Activated CD4-positive, alpha-beta T cell treated with anti-CD3 and anti-CD28 coated beads for 36 hours (primary cell): ENCODE data around the gene MAPK1IP1L. TPM values are rescaled to one million over a fixed set of nuclear protein-coding genes. Genes with fewer than 3 reads are reported as not detected.

Experiments
- ATAC-seq: fragments of 200-7000 bp; cut with Tn5 transposase; one replicate; pipeline ENCODE4 v1.10.0; 2021; ENCODE audit warnings: mild to moderate bottlenecking, moderate library complexity
- CTCF ChIA-PET: fragments of 350-600 bp; sonication (Branson Sonifier 250); formaldehyde crosslinking; loops from one replicate; lab custom pipeline; 2021; ENCODE audit warnings: antibody characterized with exemption; lab: Charles Lee
- POLR2A ChIA-PET: fragments of 350-600 bp; sonication (Branson Sonifier 250); formaldehyde crosslinking; loops from one replicate; lab custom pipeline; 2021; ENCODE audit warnings: antibody characterized with exemption, inconsistent platforms; lab: Charles Lee
- DNase-seq: peaks from one replicate; pipeline ENCODE4 v3.0.0-alpha.2; 2020
- H3K27ac Mint-ChIP-seq: one replicate; pipeline ENCODE4 v1.8.0; 2021; ENCODE audit warnings: mixed read lengths
- H3K27me3 Mint-ChIP-seq: one replicate; pipeline ENCODE4 v1.8.0; 2021; ENCODE audit warnings: mixed read lengths
- H3K36me3 Mint-ChIP-seq: one replicate; pipeline ENCODE4 v1.8.0; 2021; ENCODE audit warnings: low read depth, mixed read lengths
- H3K4me1 Mint-ChIP-seq: one replicate; pipeline ENCODE4 v1.8.0; 2021; ENCODE audit warnings: mixed read lengths
- H3K4me3 Mint-ChIP-seq: one replicate; pipeline ENCODE4 v1.8.0; 2021; ENCODE audit warnings: mild to moderate bottlenecking, moderate library complexity, mixed read lengths
- H3K9me3 Mint-ChIP-seq: one replicate; pipeline ENCODE4 v1.8.0; 2021; ENCODE audit warnings: low read depth, mixed read lengths
- intact Hi-C, 2 experiments: fragments of 100-400 bp; cut with DNase I in 1 of 2; cut with micrococcal nuclease in 1 of 2; formaldehyde crosslinking; loops; one replicate each; pipeline versions ENCODE4 v1.14.2 to v1.15.1; 2022 to 2024; cut with DNase I, micrococcal nuclease
- total RNA-seq, 2 experiments: library from RNA; stranded (reverse); gene quantifications; one replicate each; pipeline ENCODE4 v1.2.3, GENCODE V29; 2021

MAPK1IP1L gene
- total RNA-seq, 2 experiments from 2014 or later: 98.6 to 180 TPM

DNA sequence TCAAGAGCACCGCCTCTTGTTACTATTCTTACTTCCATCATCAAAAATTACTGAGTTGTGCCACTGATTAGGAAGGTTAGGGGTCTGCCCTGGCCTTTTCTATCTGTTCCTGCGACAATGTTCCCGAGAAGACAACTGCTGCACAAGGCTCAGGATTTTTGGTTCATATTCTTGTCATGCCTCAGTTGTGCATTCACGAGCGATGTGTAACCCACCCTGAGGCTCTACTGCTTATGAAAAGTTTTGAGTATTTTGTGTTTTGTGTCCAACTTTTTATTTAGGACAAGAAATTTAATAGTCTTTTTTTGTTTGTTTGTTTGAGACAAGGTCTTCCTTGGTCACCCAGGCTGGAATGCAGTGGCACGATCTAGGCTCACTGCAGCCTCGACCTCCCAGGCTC is 54.5 kb downstream of the MAPK1IP1L start:
- Mint-ChIP-seq H3K9me3 (peaks cover 2% of the 10 kb centered on the region), H3K4me1 (peaks cover 42% of the 10 kb centered on the region), H3K4me3 (no peak overlapping the region), H3K27ac (no peak overlapping the region), H3K27me3 (no peaks in the 10 kb centered on the region), H3K36me3 (no peaks in the 10 kb centered on the region)
- ChIA-PET POLR2A (no interaction called here), CTCF (interaction anchor here (0.7 kb wide), 1 partner anchor 51 kb away, joined by 3 read pairs; no protein-coding TSS in a partner anchor)
- intact Hi-C loops: no loop called here
- DNase-seq: no peak
- ATAC-seq: no peak

DNA sequence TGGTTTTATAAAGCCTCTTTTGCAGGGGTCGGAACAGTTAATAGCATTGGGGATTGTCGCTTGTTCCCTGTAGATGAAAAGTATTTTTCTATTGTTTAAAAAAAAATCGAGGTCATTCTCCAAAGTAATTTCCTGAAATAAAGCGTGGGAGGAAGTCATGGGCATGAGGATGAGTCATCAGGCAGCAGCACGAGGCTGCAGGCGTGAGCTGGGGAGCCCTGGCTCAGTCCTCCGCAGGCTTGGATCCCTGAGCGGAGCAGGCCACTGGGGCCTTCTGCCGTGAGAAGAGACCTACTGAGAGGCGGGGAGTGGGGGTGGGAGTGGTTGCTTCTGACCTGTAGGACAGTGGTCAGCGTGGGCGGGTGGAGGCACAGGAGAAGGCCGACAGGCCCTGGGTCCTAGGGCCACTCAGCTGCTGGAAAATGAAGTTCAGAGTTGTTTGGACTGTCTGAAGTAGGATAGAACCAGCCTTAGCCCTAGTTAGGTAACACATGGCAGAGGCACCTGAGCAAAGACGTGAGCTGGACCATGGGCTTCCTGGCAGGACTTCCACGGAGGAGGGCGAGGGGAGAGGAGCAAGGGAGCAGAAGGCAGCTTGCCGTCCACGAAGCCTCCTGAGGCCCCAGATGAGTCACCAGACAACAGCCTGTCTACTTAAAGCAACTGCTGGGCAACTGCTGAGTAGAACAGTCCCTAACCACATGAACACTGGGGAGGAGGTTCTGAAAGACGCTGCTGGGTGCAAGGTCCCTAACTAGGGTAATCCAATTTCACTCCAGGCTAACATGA is 56.5 kb downstream of the MAPK1IP1L start:
- intact Hi-C loops: no loop called here
- CTCF ChIA-PET: interaction anchor here (0.6 to 1.9 kb wide), 5 partner anchors 9 to 772 kb away, joined by 3 to 6 read pairs (median 3); partner anchors contain the start of genes SOCS4 and WDHD1
- peak; percentile 59 for DNase-seq
- peaks cover 32% of the 10 kb centered on the region for H3K4me1 Mint-ChIP-seq
- peak; percentile 94 for ATAC-seq
- peak overlapping the region; percentile 19 for H3K4me3 Mint-ChIP-seq
- H3K9me3 Mint-ChIP-seq: peaks cover 2% of the 10 kb centered on the region
- peak overlapping the region; percentile 73 for H3K27ac Mint-ChIP-seq
- no peaks in the 10 kb centered on the region for H3K36me3 Mint-ChIP-seq
- POLR2A ChIA-PET: interaction anchor here (0.6 kb wide), 1 partner anchor 10 kb away, joined by 5 read pairs; no protein-coding TSS in a partner anchor
- no peaks in the 10 kb centered on the region for H3K27me3 Mint-ChIP-seq

DNA sequence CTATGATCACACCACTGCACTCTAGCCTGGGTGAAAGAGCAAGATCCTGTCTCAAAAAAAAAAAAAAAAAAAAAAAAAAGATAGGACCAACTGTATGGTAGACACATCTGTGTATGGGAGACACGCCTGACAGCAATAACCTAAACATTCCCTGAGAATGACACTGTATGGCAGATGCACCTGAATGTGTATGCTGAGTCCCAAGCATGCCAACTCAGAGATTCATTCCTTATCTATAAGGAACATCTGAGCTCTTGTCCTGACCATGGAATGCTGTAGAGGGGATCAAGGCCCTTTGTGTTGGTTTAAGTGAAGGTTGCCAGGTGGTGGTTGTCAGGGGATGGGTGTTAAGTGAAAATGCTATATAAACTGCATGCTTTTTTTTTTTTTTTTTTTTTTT is 58.4 kb downstream of the MAPK1IP1L start:
- H3K27me3 Mint-ChIP-seq: no peaks in the 10 kb centered on the region
- no peak overlapping the region for H3K4me3 Mint-ChIP-seq
- ChIA-PET CTCF (interaction anchor here (0.6 kb wide), 1 partner anchor 12 kb away, joined by 3 read pairs; no protein-coding TSS in a partner anchor), POLR2A (interaction anchor here (0.6 kb wide), 1 partner anchor 38 kb away, joined by 3 read pairs; no protein-coding TSS in a partner anchor)
- intact Hi-C loops: no loop called here
- H3K9me3 Mint-ChIP-seq: no peaks in the 10 kb centered on the region
- DNase-seq: no peak
- H3K36me3 Mint-ChIP-seq: no peaks in the 10 kb centered on the region
- peaks cover 16% of the 10 kb centered on the region for H3K4me1 Mint-ChIP-seq
- no peak for ATAC-seq
- no peak overlapping the region for H3K27ac Mint-ChIP-seq

DNA sequence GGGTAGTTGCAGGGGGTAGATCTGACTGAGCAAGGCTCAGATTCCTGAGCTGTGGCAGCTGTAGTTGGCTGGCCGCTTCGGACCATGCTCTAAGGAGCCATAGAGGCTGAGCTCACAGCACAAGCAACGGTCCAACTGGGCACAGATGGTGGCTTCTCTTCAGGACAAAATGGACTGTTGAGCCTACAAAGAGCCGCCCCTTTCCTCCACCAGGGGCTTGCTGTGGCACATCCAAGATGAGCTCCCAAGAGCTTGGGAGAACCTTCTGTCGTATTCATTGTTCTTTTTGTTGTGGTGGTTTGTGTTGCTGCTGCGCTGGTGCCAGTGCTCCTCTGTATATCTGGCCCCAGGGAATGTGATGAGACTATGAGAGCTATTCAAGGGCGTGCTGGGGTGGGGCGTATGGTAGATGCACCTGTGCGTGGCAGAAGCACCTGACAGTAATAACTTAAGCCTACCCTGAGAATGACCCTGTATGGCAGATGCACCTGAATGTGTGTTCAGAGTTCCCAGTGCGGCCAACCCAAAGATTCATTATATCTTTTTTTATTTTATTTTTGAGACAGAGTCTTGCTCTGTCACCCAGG is 59.8 kb downstream of the MAPK1IP1L start:
- CTCF ChIA-PET: interaction anchor here (0.6 kb wide), 1 partner anchor 32 kb away, joined by 3 read pairs; no protein-coding TSS in a partner anchor
- H3K4me3 Mint-ChIP-seq: no peak overlapping the region
- POLR2A ChIA-PET: no interaction called here
- H3K27ac Mint-ChIP-seq: no peak overlapping the region
- H3K9me3 Mint-ChIP-seq: no peaks in the 10 kb centered on the region
- DNase-seq (no peak), ATAC-seq (no peak)
- no peaks in the 10 kb centered on the region for H3K36me3 Mint-ChIP-seq
- intact Hi-C loops: no loop called here
- H3K4me1 Mint-ChIP-seq: peaks cover 16% of the 10 kb centered on the region
- no peaks in the 10 kb centered on the region for H3K27me3 Mint-ChIP-seq

DNA sequence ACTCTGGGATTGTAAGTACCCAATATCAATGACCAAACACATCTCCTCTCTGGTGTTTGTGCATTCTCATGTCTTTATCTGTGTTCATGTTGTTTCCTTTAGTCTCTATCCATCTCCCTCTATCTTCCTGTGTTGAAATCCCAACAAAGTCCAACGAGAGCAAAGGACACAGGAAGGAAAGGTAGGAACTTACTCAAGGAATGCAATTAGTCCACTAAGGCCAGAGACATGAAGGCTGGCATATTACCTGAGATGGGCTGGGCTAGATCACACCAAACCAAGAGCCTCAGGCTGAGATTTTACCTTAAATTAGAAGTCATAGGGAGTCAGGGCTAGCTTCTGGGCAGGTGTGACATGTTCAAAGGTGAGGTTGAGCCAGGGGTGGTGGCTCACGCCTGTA is 63.3 kb downstream of the MAPK1IP1L start:
- H3K4me3 Mint-ChIP-seq: no peak overlapping the region
- H3K27me3 Mint-ChIP-seq: no peaks in the 10 kb centered on the region
- no peaks in the 10 kb centered on the region for H3K9me3 Mint-ChIP-seq
- no peak overlapping the region for H3K27ac Mint-ChIP-seq
- ATAC-seq (no peak), DNase-seq (no peak)
- no peaks in the 10 kb centered on the region for H3K36me3 Mint-ChIP-seq
- ChIA-PET CTCF (interaction anchor here (0.7 kb wide), 1 partner anchor 430 kb away, joined by 3 read pairs; no protein-coding TSS in a partner anchor), POLR2A (interaction anchor here (0.8 kb wide), 1 partner anchor 521 kb away, joined by 3 read pairs; no protein-coding TSS in a partner anchor)
- intact Hi-C loops: no loop called here
- no peaks in the 10 kb centered on the region for H3K4me1 Mint-ChIP-seq

DNA sequence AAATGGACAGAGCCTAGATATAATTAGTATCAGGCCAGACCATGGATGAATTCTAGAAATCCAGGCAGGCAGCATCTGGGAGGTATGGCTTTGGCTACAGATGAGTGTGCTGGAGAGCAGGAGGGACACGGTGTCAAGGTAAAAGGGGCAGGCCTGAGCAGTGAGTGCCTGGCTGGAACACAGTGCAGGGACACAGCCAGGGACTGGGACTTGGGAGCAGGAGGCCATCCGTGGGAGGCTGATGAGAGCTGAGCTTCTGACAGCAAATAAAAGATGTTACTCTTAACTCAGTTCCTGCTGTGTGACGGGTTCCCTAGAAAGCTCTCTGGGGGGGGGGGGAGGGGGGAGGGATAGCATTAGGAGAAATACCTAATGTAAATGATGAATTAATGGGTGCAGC is 64.0 kb downstream of the MAPK1IP1L start:
- no peak for ATAC-seq
- Mint-ChIP-seq H3K36me3 (no peaks in the 10 kb centered on the region), H3K9me3 (no peaks in the 10 kb centered on the region), H3K27me3 (no peaks in the 10 kb centered on the region), H3K4me3 (no peak overlapping the region), H3K4me1 (no peaks in the 10 kb centered on the region), H3K27ac (no peak overlapping the region)
- DNase-seq: no peak
- intact Hi-C loops: no loop called here
- ChIA-PET CTCF (no interaction called here), POLR2A (interaction anchor here (0.6 kb wide), 1 partner anchor 115 kb away, joined by 3 read pairs; no protein-coding TSS in a partner anchor)

DNA sequence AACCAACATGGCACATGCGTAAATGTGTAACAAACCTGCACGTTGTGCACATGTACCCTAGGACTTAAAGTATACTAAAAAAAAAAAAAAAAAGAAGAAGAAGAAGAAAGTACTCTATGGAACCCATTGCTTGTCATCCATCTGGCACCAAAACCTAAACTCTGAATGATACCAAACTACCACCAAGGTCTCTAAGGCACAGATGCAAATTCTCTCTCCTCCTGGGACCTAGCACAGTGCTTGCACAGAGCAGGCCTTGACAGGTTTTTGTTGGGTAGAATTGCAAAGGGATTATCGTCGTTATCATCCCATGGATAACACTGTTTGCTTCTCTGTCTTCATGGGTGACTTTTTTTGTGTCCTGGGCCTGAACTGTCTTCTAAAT is 64.4 kb downstream of the MAPK1IP1L start:
- Mint-ChIP-seq H3K4me3 (no peak overlapping the region), H3K9me3 (no peaks in the 10 kb centered on the region), H3K4me1 (no peaks in the 10 kb centered on the region), H3K27me3 (no peaks in the 10 kb centered on the region), H3K36me3 (no peaks in the 10 kb centered on the region), H3K27ac (no peak overlapping the region)
- DNase-seq (no peak), ATAC-seq (no peak)
- intact Hi-C loops: no loop called here
- ChIA-PET POLR2A (interaction anchor here (0.6 kb wide), 1 partner anchor 115 kb away, joined by 3 read pairs; no protein-coding TSS in a partner anchor), CTCF (no interaction called here)

DNA sequence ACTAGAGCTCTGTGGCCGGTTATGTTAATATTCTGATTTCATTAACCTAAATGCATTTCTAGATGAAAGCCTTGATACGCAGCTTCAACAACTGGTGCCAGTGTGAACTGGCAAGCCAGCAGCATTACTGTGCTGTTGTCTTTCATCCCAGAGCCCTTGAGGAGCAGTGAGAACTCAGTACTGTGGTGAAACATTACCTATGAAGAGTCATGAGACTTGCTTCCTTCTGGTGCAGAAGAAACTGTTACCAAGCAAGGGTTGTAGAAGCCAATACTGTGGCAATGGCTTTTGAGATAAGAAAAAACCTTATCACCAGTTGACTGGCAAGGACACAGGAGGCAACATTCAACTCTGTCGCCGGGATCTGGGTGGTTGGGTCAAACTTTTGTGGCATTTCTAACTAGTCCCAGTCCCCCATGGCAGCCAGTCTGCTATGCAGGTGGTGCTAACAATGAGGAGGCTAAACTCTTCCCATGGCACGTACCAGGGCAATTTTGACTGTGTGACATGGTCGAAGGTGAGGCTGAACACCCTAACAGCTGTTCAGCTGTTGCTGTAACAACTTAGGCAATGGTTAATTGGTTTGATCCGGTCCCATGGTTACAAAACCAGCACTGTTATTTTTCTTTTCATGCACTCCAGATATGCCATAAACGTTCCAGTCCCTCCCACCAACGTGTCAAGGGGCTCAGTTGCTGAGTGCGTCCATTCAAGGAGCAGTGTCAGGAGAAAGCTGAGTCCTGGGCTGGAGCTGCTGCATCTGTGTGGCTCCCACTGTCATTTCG is 65.0 kb downstream of the MAPK1IP1L start:
- no peak overlapping the region for H3K27ac Mint-ChIP-seq
- intact Hi-C loops: no loop called here
- no peaks in the 10 kb centered on the region for H3K27me3 Mint-ChIP-seq
- no peaks in the 10 kb centered on the region for H3K36me3 Mint-ChIP-seq
- ATAC-seq (no peak), DNase-seq (no peak)
- CTCF ChIA-PET: interaction anchor here (0.6 to 1.2 kb wide), 3 partner anchors 14 to 125 kb away, joined by 3 to 5 read pairs (median 4); no protein-coding TSS in a partner anchor
- no peaks in the 10 kb centered on the region for H3K4me1 Mint-ChIP-seq
- H3K4me3 Mint-ChIP-seq: no peak overlapping the region
- POLR2A ChIA-PET: interaction anchor here (0.6 kb wide), 1 partner anchor 116 kb away, joined by 3 read pairs; no protein-coding TSS in a partner anchor
- no peaks in the 10 kb centered on the region for H3K9me3 Mint-ChIP-seq

DNA sequence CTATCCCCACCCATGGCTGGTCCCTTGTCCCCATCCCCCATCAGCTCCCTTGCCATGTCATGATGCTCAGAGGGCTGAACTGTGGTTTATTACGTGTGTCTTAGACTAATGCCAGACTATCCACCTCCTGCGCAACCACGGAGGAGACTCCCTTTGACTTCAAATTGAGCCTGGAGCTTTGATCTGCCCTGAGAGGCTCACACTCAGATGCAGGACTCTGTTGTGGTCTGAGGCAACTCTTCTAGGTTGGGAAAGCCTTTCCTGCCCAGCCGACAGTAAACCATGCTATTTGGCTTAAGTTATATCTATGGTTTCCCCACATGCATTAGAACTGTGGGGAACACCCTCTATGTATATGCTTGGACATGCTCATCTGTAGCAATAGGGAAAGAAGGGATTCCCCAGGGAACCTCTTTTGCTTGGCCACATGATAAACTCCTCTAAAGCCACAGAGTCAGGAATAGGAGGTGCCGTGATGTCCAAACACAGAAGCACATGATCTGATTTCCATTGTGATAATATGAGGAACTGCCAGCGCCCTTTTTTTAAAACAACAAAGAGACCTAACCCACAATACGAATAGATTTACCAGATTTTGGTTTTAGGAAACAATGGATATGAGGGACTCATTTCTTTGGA is 66.5 kb downstream of the MAPK1IP1L start:
- Mint-ChIP-seq H3K4me3 (no peak overlapping the region), H3K27ac (no peak overlapping the region), H3K4me1 (no peaks in the 10 kb centered on the region), H3K36me3 (no peaks in the 10 kb centered on the region), H3K27me3 (no peaks in the 10 kb centered on the region), H3K9me3 (no peaks in the 10 kb centered on the region)
- no peak for DNase-seq
- ChIA-PET POLR2A (no interaction called here), CTCF (interaction anchor here (0.7 to 1.1 kb wide), 5 partner anchors 10 to 537 kb away, joined by 3 to 4 read pairs (median 3); no protein-coding TSS in a partner anchor)
- no peak for ATAC-seq
- intact Hi-C loops: no loop called here

DNA sequence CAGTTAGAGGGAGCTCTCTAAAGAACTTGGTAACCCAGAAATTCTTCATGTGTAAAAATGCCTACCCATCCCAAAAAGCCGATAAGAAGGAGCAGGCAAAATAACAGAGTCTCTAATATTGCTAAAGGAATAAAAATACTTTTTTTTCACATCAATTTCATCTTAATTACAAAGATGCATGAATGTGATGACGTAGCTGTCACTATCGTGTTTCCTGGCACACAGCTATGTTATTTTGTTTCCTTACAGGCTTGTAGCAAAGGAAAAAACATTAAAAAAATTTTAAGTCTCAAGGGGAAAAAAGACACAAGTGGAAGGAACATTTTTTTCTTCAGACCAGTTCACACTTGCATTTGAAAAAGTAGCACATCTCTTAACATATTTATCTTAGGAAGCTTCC is 67.3 kb downstream of the MAPK1IP1L start:
- no peaks in the 10 kb centered on the region for H3K36me3 Mint-ChIP-seq
- no peaks in the 10 kb centered on the region for H3K9me3 Mint-ChIP-seq
- ChIA-PET CTCF (interaction anchor here (0.7 to 1.2 kb wide), 4 partner anchors 16 to 537 kb away, joined by 3 to 5 read pairs (median 4); no protein-coding TSS in a partner anchor), POLR2A (no interaction called here)
- intact Hi-C loops: no loop called here
- DNase-seq (no peak), ATAC-seq (no peak)
- no peak overlapping the region for H3K27ac Mint-ChIP-seq
- H3K27me3 Mint-ChIP-seq: no peaks in the 10 kb centered on the region
- no peak overlapping the region for H3K4me3 Mint-ChIP-seq
- H3K4me1 Mint-ChIP-seq: no peaks in the 10 kb centered on the region
